Kasumi-1 (cell line): Measurements from ENCODE around the gene KRTAP20-1.

Source experiments
- DNase-seq, 2 experiments: peaks; one replicate each; lab custom pipeline; 2025; lab: John Stamatoyannopoulos, UW

The KRTAP20-1 gene, protein sequence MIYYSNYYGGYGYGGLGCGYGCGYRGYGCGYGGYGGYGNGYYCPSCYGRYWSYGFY

DNA sequence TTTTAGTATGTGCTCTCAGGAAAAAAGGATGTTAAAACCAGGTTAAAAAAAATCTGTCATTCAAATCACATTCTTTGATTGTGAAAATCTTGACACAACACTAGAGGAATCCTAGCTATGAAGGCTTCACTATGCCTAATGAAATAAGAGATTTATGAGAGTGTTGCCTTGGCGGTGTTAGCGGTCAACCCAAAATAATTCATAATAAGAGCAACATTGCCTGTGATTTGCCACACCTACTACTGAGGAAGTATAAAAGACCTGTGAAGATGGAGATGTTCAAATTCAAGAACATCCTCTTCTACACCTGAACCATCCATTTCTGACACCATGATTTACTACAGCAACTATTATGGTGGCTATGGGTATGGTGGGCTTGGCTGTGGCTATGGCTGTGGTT is at the start of gene KRTAP20-1:
Gene KRTAP20-1 (plus strand): TSS at position 301 of the 400 bp plus-strand sequence. CDS start 30 bp downstream, at position 331.
- DNase-seq, result no peak

DNA sequence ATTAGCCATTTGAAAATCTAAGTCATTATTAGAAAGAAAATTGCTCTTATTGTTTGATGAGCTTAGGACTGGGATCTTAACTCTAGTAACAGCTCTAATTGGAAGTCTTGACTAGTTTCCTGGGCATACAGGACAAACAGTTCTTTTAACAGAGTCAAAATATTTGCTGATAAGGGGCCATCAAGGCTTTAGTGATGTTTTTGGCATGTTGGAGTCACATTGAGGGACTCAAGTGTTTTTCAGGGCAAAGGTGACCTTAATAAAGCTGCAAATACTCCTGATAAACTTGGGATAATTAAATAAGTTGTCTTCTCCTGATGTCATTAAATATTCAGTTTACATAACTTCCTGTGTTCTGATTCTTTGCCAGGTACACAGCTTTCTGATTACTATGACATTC is 48.6 kb upstream of the KRTAP20-1 start:
- DNase-seq, result no peak

DNA sequence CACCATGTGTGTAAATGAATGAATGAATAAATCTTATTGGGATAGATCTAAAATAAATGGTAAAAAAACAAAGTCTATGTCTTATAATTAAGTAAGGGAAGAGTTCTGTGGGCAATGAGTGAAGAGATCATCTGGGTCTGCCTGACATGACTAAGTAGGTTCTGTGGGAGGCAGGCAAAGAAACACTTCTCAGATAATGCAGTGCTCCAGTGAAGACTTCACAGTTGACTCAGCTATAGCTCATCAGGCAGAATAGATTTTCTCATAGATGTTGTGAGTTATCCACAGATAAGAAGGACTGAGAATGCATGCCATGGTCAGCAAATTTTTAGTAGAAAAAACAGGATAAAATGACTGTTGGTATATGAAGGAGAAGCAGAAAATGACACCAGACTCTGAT is 38.5 kb upstream of the KRTAP20-1 start:
- no peak for DNase-seq

DNA sequence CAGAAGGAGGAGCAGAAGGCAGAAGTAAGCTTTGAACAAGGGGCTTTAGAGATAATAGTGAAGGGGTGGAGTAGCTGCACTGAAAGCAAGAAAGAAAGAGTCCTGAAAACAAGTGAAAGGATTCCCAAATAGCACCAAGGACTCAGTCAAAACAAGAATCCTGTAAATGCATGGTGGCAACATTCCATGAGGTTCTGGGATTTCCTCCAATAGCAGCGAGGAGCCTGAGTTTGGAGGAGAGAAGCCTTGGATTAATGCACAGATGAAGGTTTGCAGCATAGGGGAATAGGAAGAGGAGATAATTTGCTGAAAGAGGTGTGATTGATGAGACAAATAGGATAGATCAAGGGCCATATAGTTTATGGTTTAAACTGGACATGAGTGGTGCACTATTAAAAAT is 36.9 kb upstream of the KRTAP20-1 start:
- DNase-seq, result no peak

DNA sequence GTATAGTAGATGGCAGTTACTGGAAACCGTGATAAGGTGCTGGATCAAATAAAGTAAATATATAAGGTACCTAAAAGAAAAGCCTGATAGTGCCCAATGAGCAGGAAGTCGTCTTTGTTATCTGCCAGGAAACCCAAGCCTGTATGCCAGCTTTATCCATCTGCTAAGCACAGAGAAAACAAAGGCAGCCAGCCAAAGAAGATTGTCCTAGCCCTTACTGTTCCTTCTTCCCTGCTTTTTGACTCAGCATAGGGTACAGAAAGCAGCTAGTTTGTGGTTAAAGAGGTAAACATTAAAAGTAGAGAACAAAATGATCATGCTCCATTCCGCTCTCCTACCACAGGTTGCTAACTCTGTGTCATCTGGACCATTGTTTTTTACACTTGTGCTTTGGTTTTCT is 36.1 kb upstream of the KRTAP20-1 start:
- no peak for DNase-seq

DNA sequence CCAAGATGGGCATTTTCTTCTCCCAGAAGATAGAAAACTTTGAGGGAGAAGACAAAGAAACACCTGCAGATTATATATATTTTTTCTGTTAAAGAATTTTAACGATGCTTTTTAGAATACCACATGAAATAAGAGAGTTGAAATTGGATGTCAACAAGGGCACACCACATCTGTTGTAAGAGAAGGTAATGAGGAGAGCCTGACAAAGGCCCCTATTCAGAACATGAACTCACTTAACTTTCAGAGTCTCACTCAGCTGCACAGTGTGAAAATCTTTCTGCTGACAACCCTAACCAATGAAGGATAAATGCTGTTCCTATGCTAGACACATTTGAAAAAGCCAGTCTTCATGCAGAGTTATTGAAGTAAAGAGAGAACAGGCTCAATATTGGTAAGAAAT is 33.4 kb upstream of the KRTAP20-1 start:
- no peak for DNase-seq

DNA sequence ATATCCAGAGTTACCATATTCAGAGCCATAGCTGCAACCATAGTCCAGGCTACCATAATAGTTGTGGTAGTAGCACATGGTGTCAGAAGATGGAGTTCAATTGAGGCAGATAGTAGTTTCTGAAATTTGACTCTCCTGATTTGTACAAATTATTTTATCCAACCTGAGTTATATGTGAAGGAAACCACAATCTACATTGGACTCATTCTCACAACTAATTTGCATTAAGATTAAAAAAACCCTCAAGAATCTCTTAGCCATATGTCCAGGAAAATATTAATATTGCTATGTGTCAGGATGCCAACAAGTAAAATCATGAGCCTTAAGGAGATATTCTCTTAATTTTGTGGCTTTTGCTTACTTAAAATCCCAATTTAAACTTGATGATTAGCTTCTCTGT is 25.9 kb upstream of the KRTAP20-1 start, which contains the start of gene KRTAP22-2:
Gene KRTAP22-2 (minus strand): TSS at position 101 of the 400 bp plus-strand sequence.
- DNase-seq, result no peak

DNA sequence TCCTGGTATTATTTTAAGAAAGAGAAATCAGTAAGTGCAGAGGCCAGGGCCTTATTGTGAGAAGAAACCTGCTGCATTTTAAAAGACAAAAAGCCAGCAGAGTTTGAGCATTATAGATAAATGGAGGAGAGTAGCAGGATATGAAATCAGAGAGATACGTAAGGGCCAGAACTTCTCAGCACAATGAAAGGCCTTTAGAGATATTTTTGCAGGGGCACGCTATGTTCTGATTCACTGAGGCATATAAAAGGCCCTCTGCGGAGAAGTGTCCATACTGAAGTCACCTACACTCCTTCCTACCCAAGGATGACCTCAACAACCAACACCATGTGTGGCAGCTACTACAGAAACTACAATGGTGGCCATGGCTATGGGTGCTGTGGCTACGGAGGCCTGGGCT is 24.1 kb upstream of the KRTAP20-1 start, which contains the start of gene KRTAP6-3:
Gene KRTAP6-3 (plus strand): TSS at position 301 of the 400 bp plus-strand sequence. CDS start 6 bp downstream, at position 307.
- DNase-seq, result no peak

DNA sequence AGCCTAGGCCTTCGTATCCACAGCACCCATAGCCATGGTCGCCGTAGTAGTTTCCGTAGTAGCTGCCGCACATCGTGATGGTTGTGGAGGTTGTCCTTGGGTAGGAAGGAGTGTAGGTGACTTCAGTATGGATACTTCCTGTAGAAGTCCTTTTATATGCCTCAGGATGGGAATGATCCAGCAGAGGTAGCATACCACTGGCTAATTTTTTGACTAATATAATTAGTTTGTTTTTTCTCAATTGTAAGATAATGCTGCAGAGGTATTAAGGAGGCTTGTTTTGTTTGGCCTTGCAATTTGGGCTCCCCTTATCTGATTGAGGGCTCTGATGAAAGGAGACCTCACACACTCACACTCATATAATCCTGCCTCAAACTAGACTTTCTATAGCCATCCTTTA is 17.4 kb upstream of the KRTAP20-1 start, which contains the start of gene KRTAP6-2:
Gene KRTAP6-2 (minus strand): TSS at position 101 of the 400 bp plus-strand sequence. CDS start 28 bp downstream, at position 73.
- DNase-seq, result no peak

DNA sequence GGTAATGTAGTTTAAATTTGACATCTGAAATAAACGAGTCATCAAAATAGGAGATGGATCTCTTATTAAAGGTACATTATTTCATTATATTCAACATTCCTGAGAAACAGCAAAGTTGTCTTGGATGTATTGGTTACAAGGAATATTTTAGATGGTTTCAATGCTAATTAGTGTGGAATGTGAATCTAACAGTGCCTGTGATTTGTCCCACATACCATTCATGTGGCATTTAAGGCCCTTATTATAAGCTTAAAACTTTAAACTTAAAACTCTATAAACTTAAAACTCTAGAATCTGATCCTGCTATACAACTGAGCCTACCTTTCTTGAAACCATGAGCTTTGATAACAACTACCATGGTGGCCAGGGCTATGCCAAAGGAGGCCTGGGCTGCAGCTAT is 15.4 kb upstream of the KRTAP20-1 start, which contains the start of gene KRTAP22-1:
Gene KRTAP22-1 (plus strand): TSS at position 301 of the 400 bp plus-strand sequence.
- DNase-seq, result no peak

DNA sequence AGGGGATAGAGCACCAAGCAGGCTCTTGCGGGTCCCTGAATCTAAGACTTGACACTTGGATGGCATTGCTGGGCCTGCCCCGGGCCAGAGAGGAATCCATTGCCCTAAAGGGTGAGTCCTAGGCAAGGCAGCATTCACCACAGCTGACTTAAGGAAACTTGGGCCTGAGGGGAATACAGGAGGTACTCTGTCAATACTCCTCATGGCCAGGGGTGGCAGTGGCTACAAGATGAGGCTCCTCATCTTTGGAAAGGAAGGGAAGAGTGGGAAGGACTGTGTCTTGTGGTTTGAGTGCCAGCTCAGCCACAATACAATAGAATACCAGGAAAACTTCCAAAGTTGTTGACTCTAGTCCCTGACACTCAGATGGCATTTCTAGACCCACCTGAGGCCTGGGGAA is 10.3 kb upstream of the KRTAP20-1 start:
- no peak for DNase-seq

DNA sequence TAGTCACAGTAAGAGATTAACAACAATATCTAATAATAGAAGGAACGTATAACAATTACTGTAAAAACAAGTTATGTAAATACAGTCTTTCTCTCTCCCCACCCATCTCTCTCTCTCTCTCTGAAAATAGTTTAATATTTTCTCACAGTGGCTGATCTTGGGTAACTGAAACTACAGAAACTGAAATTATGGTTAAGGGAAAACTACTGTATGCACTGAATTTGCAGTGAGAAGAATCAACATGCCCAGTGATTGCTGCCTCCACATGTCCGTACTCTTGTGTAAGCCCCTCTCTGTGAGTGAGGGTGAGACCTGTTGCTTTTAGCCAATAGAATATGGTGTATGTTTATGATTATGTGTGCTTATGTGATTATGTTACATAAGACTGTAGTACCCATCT is 4.1 kb upstream of the KRTAP20-1 start:
- DNase-seq, result no peak

DNA sequence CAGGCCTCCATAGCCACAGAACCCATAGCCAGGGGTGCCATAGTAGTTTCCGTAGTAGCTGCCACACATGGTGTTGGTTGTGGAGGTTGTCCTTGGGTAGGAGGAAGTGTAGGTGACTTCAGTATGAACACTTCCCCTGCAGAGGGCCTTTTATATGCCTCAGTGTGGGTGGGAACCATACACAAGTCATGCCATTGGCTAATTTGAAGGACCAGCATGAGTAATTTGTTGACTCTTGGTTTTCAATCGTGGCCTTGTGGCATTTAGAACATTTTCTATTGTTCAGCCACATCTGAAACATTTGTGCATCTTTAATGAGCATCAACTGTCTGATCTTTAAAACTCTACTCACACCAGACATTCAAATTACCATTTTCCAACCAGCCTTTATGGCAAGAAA is 2.4 kb upstream of the KRTAP20-1 start, which contains the start of gene KRTAP6-1:
Gene KRTAP6-1 (minus strand): TSS at position 95 of the 400 bp plus-strand sequence. CDS start 26 bp downstream, at position 69.
- DNase-seq, result no peak

DNA sequence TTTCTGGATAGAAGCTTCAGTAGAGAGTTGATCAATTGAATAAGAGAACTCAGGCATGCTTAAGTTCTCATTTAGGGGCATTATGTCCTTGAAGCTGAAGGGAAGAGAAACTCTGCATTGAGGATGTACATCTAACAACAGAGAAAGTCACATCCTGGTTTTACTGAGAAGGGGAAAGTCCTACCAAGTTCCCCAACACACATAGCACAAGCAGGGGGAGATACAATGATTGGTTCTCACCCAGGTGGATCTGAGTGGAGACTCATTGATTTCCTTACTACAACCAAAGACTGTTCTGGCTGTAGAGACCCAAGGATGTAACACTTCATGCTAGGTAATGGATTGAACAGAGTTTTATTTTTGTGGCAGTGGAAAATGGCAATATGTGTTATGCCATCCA is 1.0 kb upstream of the KRTAP20-1 start:
- DNase-seq, result no peak

DNA sequence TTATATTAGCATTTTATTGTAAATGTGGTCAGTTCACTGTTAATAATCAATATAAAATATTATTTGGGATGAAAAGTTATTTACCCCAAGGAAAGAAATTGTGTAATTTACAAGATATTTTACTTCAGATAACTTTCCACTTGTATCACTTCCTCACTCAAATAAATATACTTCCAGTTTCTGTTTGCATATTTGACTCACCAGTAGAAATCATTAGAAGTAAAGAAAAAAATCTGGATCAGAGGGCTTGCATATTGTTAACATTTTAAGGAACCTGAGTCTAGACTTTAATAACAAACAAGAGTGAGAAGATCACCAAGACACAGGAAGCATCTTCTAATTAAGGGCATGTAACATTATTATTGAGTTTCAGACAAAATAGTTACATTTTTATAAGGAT is 3.9 kb downstream of the KRTAP20-1 start:
- no peak for DNase-seq

DNA sequence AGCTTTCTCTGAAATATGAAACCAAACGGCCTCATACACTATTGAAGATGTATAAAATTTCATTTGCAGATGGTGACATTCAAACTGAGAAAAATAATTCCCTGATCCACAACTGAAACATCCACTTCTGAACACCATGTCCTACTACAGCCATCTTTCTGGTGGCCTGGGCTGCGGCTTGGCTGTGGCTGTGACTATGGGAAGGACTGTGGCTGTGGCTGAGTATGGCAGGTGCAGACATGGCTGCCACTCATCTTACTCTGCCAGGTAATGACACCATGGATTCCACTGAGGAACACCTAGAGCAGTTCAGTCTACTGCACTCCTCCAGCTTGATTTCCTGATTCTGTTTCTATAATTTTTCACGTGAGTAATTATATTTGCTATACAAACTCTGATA is 4.3 kb downstream of the KRTAP20-1 start, which contains the start of gene KRTAP20-4:
Gene KRTAP20-4 (plus strand): TSS at position 106 of the 400 bp plus-strand sequence.
- no peak for DNase-seq

DNA sequence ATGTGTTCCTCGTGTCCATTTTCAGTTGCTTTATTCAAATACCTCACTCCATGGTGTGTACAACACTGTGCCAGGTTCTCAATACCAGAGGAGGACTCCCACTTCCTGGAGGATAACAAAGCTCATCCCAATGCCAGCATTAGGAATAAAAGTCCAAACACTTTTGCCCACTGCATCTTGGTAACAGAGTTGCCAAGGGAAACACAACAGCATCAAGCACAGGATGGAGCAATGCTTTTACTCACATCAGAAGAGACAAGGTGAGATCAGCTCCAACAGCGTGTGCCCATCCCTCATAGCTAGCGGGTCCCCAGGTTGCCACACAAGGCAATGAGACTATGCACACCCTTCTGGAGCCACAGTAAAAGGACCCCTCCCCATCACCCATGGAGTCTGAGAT is 7.1 kb downstream of the KRTAP20-1 start:
- no peak for DNase-seq

DNA sequence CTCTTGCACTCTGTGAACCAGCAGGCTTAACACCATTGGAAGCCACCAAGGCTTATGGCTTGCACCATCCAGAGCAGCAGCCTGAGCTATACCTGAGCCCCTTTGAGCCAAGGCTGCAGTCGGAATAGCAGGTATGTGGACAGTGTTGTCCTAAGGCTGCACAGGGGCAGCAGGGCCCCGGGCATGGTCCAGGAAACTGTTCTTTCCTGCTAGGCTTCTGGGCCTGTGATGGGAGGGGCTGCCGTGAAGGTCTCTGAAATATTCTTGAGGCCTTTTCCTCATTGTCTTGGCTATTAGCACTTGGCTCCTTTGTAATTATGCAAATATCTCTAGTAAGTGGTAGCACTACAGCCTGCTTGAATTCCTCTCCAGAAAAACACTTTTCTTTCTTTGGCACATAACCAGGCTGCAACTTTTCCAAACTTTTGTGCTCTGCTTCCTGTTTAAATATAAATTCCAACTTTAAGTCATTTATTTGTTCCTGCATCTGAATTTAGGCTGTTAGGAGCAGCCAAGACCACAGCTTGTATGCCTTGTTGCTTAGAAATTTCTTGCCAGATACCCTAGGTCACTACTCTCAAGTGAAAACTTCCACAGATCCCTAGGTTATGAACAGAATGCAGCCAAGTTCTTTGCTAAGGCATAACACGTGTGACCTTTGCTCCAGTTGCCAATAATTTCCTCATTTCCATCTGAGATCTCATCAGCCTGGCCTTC is 9.4 kb downstream of the KRTAP20-1 start:
- DNase-seq, result no peak

DNA sequence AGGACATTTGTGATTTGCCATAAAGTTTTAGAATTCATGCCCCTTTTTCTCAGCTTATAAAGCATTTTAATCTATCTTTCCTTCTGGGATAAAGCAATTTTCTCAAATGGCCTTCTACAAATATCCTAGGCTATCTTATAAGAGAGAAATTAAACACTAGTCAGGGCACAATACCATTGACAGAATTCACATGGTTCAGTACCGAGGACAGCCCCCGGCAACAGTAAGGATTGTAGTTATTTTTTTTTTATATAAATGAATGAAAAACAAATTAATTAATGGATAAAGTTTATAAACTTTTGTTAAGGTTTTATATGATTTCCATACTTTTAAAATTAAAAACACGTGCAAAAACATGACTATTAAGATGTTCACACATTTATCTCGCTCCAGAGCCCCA is 11.9 kb downstream of the KRTAP20-1 start:
- no peak for DNase-seq

DNA sequence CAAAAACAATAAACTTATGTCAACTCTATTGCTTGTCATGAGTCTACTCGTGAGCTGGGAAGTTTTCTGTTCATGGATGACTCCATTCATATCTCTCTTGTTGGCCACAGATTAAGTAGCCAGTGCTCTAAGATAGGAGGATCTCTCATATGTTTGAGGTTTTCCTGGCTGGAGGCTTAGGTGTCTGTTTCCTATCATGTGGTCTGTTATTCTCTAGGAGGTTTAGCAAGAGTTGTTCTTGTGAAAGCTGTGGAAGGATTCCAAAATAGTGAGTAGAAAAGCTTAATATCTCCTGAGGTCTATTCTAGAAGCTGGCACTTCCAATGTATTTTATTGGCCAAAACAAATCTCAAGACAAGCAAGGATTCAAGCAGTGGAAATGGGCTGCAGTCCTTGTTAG is 13.0 kb downstream of the KRTAP20-1 start:
- DNase-seq, result peak; percentile 43 to 51

DNA sequence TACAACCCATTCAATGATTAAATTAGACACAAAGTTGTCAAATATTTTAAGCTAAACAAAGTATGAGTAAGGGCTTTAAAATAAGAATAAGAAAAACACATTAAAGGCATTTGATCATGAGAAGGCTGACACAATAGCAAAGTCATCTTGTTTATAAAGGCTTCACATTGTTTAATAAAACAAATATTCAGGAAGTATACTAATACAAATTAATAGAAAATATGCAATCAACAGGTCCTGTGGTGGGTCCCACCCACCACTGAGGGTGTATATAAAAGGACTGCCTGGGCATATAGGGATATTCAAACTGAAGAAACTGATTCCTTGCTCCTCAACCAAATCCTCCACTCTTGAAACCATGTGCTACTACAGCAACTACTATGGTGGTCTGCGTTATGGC is 18.7 kb downstream of the KRTAP20-1 start, which contains the start of gene KRTAP20-2:
Gene KRTAP20-2 (plus strand): TSS at position 301 of the 400 bp plus-strand sequence. CDS start 58 bp downstream, at position 359.
- DNase-seq, result no peak

DNA sequence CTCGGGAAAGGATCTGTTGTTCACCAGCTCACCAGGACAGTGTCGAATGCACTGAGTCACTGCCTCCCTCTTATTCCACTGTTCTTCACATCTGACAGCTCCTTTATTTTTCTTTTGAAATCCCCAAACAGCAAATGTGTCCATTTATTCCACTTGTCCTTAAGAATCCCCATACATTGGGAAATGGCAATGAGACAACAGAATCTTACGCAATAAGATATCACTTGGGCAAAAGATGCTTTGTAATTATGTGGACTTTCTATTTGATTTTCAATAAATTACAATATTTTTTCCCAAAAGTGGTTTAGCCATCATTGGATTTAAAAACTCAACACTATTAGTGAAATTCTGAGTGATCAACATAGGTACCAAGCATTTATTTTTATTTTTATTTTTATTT is 22.5 kb downstream of the KRTAP20-1 start:
- DNase-seq, result no peak

DNA sequence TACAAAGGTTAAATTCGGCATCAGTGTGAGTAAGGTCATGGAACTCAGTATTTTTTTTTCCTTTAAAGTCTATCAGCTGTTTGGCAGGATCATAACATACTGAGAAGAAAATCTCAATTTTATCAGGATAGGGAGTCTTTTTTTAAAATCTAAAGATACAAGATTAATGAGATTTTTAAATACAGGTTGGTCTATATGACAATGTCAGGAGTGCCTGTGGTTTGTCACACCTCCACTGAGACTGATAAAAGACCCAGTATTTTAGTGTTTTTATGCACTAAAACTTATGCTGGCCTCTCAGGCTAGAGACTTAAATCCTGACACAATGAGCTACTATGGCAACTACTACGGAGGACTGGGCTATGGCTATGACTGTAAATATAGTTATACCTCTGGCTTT is 26.3 kb downstream of the KRTAP20-1 start, which contains the start of gene KRTAP20-3:
Gene KRTAP20-3 (plus strand): TSS at position 301 of the 400 bp plus-strand sequence.
- DNase-seq, result no peak
